ENCODE results near the gene PRICKLE2.

GRCh38 chr3:64149886-64150285 is 75.4 kb downstream of the PRICKLE2 start:
- no peak for TF ChIP-seq CTCF (IDR thresholded peaks at IDR 0.05; ENCODE audit: low read length)
- no peak for TF ChIP-seq EZH2 (IDR thresholded peaks at IDR 0.05; ENCODE audit: borderline replicate concordance, low read length)
